Fibroblast of peridontal ligament (primary cell): ENCODE measurements around the gene MSTN.
A peak's percentile ranks its signal among the peaks of the same experiment; 100 is the strongest.
"Not testable (repeated sequence)": the region's sequence is repeated elsewhere in the genome, so short reads cannot be mapped to it uniquely, and the experiment has no call there.

Source experiments
- DNase-seq: peaks from one replicate; pipeline ENCODE4 v3.0.0-alpha.2; 2010; ENCODE audit errors: extremely low read depth

Gene MSTN

GRCh38 chr2:190063624-190064023 is 1.1 kb upstream of the MSTN start:
- DNase-seq = no peak

- peak; percentile 37 for DNase-seq
These were observed 476 bp downstream of the MSTN start for GRCh38 chr2:190062053-190062452.

- no peak for DNase-seq
These were observed 1.9 kb downstream of the MSTN start for GRCh38 chr2:190060626-190061025.

GRCh38 chr2:190060019-190060418 is 2.5 kb downstream of the MSTN start:
- no peak for DNase-seq

GRCh38 chr2:190053426-190053825 is 9.1 kb downstream of the MSTN start:
- no peak for DNase-seq

- no peak for DNase-seq
These were observed 10.2 kb downstream of the MSTN start for GRCh38 chr2:190052307-190052706.

GRCh38 chr2:190051223-190051622 is 11.3 kb downstream of the MSTN start:
- no peak for DNase-seq

- peak; percentile 45 for DNase-seq
These were observed 12.5 kb downstream of the MSTN start for GRCh38 chr2:190050001-190050400.

GRCh38 chr2:190044866-190045265 is 17.7 kb downstream of the MSTN start:
- DNase-seq = no peak

- peak; percentile 60 for DNase-seq
These were observed 19.1 kb downstream of the MSTN start for GRCh38 chr2:190043441-190043840.

GRCh38 chr2:190036071-190036470 is 26.5 kb downstream of the MSTN start:
- DNase-seq = no peak

GRCh38 chr2:190034417-190034816 is 28.1 kb downstream of the MSTN start:
- peak; percentile 8 for DNase-seq

GRCh38 chr2:190031969-190032618 is 30.4 kb downstream of the MSTN start:
- DNase-seq = no peak

GRCh38 chr2:190023860-190024259 is 38.7 kb downstream of the MSTN start:
- DNase-seq = peak; percentile 60

GRCh38 chr2:190020720-190021119 is 41.8 kb downstream of the MSTN start:
- DNase-seq = no peak

- no peak for DNase-seq
These were observed 44.7 kb downstream of the MSTN start for GRCh38 chr2:190017837-190018236.

GRCh38 chr2:190015969-190016368 is 46.6 kb downstream of the MSTN start:
- DNase-seq = not testable (repeated sequence)
